ENCODE measurements around the gene BNIPL. TPM values are rescaled to one million over a fixed set of nuclear protein-coding genes. Genes with fewer than 3 reads are reported as not detected.

The BNIPL gene
- total RNA-seq, 4 donors from 2014 or later: under 0.01 to 0.17 (median 0.12) TPM

DNA sequence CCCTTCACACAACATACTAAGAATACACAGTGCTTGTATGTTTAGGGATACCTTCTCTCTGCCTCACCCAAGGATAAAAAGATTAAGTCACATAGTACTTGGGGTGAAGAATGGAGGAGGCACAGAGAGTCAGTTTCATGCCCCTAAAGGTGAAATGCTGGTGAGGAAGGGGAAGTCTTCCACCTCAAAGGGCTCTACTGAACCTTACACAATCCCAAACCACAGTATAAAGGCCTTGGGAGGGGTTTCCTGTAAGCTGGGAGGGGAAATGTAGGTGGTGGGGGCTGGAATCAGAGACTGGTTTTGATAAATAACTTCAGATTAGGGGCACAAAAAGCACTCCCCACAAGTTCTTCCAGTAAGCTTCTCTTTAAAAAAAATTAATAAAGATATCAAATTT, 33.2 kb upstream of the BNIPL start:
- no peak for DNase-seq (ENCODE audit: extremely low spot score)
- Histone ChIP-seq H3K27ac (replicated peaks in 1 of 4) (peak overlapping the region in 3 of 4 donors; percentile 8 to 39 (median 26)), H3K9me3 (no peaks in the 10 kb centered on the region), H3K27me3 (no peaks in the 10 kb centered on the region), H3K36me3 (peaks cover 15 to 46% (median 37%) of the 10 kb centered on the region in 4 donors), H3K4me1 (peaks cover 51 to 65% (median 59%) of the 10 kb centered on the region in 4 donors), H3K4me3 (peak overlapping the region; percentile 62 to 75 (median 64))
- intact Hi-C loops (cut with DNase I): loop anchor here (10.0 kb wide), 1 partner anchor 308 kb away; the partner anchor contains the start of gene GOLPH3L
- no peak for TF ChIP-seq POLR2AphosphoS5 (IDR thresholded peaks at IDR 0.05)
- TF ChIP-seq, protein P1, sequence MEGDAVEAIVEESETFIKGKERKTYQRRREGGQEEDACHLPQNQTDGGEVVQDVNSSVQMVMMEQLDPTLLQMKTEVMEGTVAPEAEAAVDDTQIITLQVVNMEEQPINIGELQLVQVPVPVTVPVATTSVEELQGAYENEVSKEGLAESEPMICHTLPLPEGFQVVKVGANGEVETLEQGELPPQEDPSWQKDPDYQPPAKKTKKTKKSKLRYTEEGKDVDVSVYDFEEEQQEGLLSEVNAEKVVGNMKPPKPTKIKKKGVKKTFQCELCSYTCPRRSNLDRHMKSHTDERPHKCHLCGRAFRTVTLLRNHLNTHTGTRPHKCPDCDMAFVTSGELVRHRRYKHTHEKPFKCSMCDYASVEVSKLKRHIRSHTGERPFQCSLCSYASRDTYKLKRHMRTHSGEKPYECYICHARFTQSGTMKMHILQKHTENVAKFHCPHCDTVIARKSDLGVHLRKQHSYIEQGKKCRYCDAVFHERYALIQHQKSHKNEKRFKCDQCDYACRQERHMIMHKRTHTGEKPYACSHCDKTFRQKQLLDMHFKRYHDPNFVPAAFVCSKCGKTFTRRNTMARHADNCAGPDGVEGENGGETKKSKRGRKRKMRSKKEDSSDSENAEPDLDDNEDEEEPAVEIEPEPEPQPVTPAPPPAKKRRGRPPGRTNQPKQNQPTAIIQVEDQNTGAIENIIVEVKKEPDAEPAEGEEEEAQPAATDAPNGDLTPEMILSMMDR (IDR thresholded peaks at IDR 0.05): no peak
- TF ChIP-seq EP300 (IDR thresholded peaks at IDR 0.05): no peak
- TF ChIP-seq POLR2A (IDR thresholded peaks at IDR 0.05; ENCODE audit: low read depth): no peak

- Histone ChIP-seq H3K36me3 (peaks cover 0 to 20% (median 16%) of the 10 kb centered on the region in 4 donors), H3K4me1 (peaks cover 64 to 88% (median 80%) of the 10 kb centered on the region in 4 donors), H3K9me3 (no peaks in the 10 kb centered on the region), H3K4me3 (peak overlapping the region; percentile 62 to 75 (median 64)), H3K27ac (replicated peaks in 1 of 4) (peak overlapping the region; percentile 81 to 91 (median 87)), H3K27me3 (no peaks in the 10 kb centered on the region)
- DNase-seq (ENCODE audit: extremely low spot score): no peak
- intact Hi-C loops (cut with DNase I): loop anchor here (10.0 kb wide), 1 partner anchor 311 kb away; the partner anchor contains the start of gene GOLPH3L
- no peak for TF ChIP-seq POLR2A (IDR thresholded peaks at IDR 0.05; ENCODE audit: low read depth)
- TF ChIP-seq, protein P1 (IDR thresholded peaks at IDR 0.05): no peak
- TF ChIP-seq EP300 (IDR thresholded peaks at IDR 0.05): no peak
- TF ChIP-seq POLR2AphosphoS5 (IDR thresholded peaks at IDR 0.05): no peak
- 5% methylated on average over 4 of the region's 4 CpGs for WGBS
Measured at GRCh38 chr1:151005729-151006319, 30.6 kb upstream of the BNIPL start.

DNA sequence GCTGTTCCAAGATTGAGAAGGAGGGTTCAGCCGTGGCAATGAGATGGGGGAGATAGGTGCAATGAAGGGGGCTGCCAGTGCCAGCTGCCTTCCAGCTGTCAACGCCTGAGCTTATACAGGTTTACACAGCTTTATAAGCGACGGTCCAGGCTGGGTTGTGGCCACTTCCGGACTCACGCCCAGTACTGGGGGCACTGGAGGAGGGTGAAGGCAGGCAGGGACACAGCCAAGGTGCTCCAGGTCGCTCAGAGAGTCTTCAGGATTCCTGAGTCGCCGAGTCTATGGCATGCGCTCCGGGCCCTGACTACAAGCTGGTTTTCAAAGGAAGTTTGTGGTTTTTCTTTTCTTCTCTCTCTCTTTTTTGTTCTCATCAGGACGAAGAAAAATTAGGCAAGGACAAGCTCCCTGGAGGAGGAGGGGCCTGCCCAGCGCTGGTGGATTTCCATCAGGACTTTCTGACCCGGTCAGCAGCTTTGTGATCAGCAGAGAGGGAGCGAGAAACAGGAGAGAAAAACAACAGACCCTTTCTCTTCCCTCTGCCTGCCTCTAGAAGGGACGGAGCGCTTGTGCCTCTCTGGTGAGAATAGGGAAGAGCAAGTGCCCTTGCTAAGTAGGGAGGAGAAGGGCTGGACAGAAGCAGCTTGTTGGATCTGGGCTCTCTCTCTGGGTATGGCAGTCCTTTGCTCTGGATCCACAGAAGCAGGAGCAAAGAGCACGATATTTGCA, 29.9 kb upstream of the BNIPL start, which contains the start of gene MINDY1:
MINDY1 (minus strand) TSS at position 576 of the 726 bp plus-strand sequence. CDS start 4,285 bp downstream, outside the sequence.
- peaks cover 64 to 93% (median 83%) of the 10 kb centered on the region in 4 donors for H3K4me1 ChIP-seq
- H3K9me3 ChIP-seq: no peaks in the 10 kb centered on the region
- DNase-seq (ENCODE audit: extremely low spot score): no peak
- intact Hi-C loops (cut with DNase I): loop anchor here (10.0 kb wide), 1 partner anchor 312 kb away; the partner anchor contains the start of gene GOLPH3L
- H3K36me3 ChIP-seq: peaks cover 0 to 14% (median 11%) of the 10 kb centered on the region in 4 donors
- TF ChIP-seq POLR2A (IDR thresholded peaks at IDR 0.05; ENCODE audit: low read depth): no peak
- TF ChIP-seq, protein P1 (IDR thresholded peaks at IDR 0.05): peak in 2 of 3 experiments; percentile 50 to 68
- peak; percentile 83 to 93 for TF ChIP-seq POLR2AphosphoS5 (IDR thresholded peaks at IDR 0.05)
- no peak for TF ChIP-seq EP300 (IDR thresholded peaks at IDR 0.05)
- peak within 1 kb of the TSS; percentile 81 to 91 (median 87) for H3K27ac ChIP-seq (replicated peaks in 1 of 4)
- WGBS: under 1% methylated on average over 18 of the region's 18 CpGs
- H3K4me3 ChIP-seq: peak within 1 kb of the TSS; percentile 62 to 80 (median 70)
- H3K27me3 ChIP-seq: no peaks in the 10 kb centered on the region

- 7% methylated on average over 4 of the region's 4 CpGs for WGBS
- Histone ChIP-seq H3K4me1 (peaks cover 54 to 84% (median 81%) of the 10 kb centered on the region in 4 donors), H3K36me3 (peaks cover 0 to 3% (median under 1%) of the 10 kb centered on the region in 4 donors), H3K9me3 (no peaks in the 10 kb centered on the region), H3K27me3 (no peaks in the 10 kb centered on the region), H3K4me3 (peak overlapping the region; percentile 66 to 80 (median 70)), H3K27ac (replicated peaks in 1 of 4) (peak overlapping the region; percentile 81 to 91 (median 87))
- TF ChIP-seq POLR2AphosphoS5 (IDR thresholded peaks at IDR 0.05): no peak
- TF ChIP-seq EP300 (IDR thresholded peaks at IDR 0.05): no peak
- TF ChIP-seq POLR2A (IDR thresholded peaks at IDR 0.05; ENCODE audit: low read depth): no peak
- TF ChIP-seq, protein P1 (IDR thresholded peaks at IDR 0.05): no peak
- intact Hi-C loops (cut with DNase I): loop anchor here (10.0 kb wide), 1 partner anchor 313 kb away; the partner anchor contains the start of gene GOLPH3L
- no peak for DNase-seq (ENCODE audit: extremely low spot score)
Measured at GRCh38 chr1:151007853-151008243, 28.5 kb upstream of the BNIPL start.

Data from esophagus muscularis mucosa (tissue), 4 donors.